ENCODE results near the gene CEMIP.
"Not testable (repeated sequence)": the region's sequence is repeated elsewhere in the genome, so short reads cannot be mapped to it uniquely, and the experiment has no call there.

Gene CEMIP

GRCh38 chr15:80763235-80763634 lies 15.9 kb upstream of the CEMIP start:
- not testable (repeated sequence) for DNase-seq

GRCh38 chr15:80764535-80764934 lies 14.6 kb upstream of the CEMIP start:
- no peak for DNase-seq

GRCh38 chr15:80766275-80766674 lies 12.9 kb upstream of the CEMIP start:
- DNase-seq: no peak

GRCh38 chr15:80768158-80768557 lies 11.0 kb upstream of the CEMIP start:
- DNase-seq: no peak

GRCh38 chr15:80769153-80769828 lies 9.9 kb upstream of the CEMIP start:
- no peak for DNase-seq

- DNase-seq: no peak
Measured at GRCh38 chr15:80769829-80770705, 9.1 kb upstream of the CEMIP start.

GRCh38 chr15:80773122-80773551 lies 6.0 kb upstream of the CEMIP start:
- no peak for DNase-seq

- no peak for DNase-seq
Measured at GRCh38 chr15:80773792-80774352, 5.3 kb upstream of the CEMIP start.

GRCh38 chr15:80774486-80774885 lies 4.7 kb upstream of the CEMIP start:
- no peak for DNase-seq

GRCh38 chr15:80775338-80775737 lies 3.8 kb upstream of the CEMIP start:
- no peak for DNase-seq

GRCh38 chr15:80776420-80777045 lies 2.6 kb upstream of the CEMIP start:
- peak; percentile 54 for DNase-seq

GRCh38 chr15:80777137-80777536 lies 2.0 kb upstream of the CEMIP start:
- DNase-seq: no peak

- no peak for DNase-seq
Measured at GRCh38 chr15:80777826-80778620, 1.1 kb upstream of the CEMIP start.

GRCh38 chr15:80778621-80778963 lies 578 bp upstream of the CEMIP start:
- DNase-seq: no peak

GRCh38 chr15:80779658-80780415 lies 667 bp downstream of the CEMIP start:
- no peak for DNase-seq

GRCh38 chr15:80780416-80781221 lies 1.4 kb downstream of the CEMIP start:
- no peak for DNase-seq

GRCh38 chr15:80783260-80783659 lies 4.1 kb downstream of the CEMIP start:
- no peak for DNase-seq

- DNase-seq: no peak
Measured at GRCh38 chr15:80785335-80785734, 6.2 kb downstream of the CEMIP start.

GRCh38 chr15:80785811-80786354 lies 6.7 kb downstream of the CEMIP start:
- no peak for DNase-seq

GRCh38 chr15:80787316-80787715 lies 8.1 kb downstream of the CEMIP start:
- no peak for DNase-seq

- DNase-seq: no peak
Measured at GRCh38 chr15:80788536-80788935, 9.4 kb downstream of the CEMIP start.
